ENCODE data around the gene DLX5.

DLX5 gene

DNA sequence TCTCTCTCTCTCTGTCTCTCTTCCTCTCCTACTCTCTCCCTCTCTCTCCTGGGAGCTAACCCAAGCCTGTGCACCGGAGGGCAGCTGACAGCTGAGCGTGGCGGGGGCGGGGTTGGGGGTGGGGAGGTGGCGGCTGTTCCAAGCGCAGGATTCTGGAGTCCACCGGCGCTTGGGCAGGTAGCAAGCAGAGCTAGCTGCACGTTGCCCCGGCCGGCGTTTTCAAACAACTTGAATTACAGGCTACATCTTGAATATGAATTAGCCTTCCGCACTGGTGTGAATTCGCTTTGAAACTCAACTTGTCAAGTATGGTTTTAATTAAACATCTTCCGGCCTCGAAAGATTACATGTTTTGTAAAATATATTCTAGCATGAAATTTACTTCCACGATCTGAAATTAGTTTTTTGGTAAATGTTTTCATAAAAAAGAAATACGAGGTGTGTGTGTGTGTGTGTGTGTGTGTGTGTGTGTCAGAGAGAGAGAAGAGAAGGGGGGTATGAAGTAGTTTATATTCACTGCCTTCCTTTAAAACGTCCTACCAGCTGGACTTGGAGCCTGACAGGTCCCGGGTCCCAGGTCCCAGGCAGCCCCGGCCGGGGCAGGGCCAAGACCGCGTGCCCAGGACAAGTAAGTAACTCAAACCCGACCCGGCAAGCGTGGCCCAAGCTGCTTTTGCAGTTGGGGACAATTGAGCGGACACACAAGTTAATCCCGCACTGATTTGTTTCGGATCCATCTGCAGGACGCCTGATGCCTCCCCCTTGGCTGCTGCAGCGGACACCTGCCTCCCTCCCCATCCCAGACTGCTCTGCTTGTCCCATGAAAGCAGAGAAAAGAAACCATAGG, 28.3 kb downstream of the DLX5 start:
- Histone ChIP-seq H3K9me3 (ENCODE audit: control insufficient read depth, insufficient read depth, low read length) (no peaks in the 10 kb centered on the region), H3K27me3 (ENCODE audit: control insufficient read depth, insufficient read depth, low read length) (peaks cover 86% of the 10 kb centered on the region), H3K36me3 (ENCODE audit: control insufficient read depth, insufficient read depth, low read length) (no peaks in the 10 kb centered on the region), H3K4me1 (ENCODE audit: control insufficient read depth, insufficient read depth, low read length) (peaks cover 4% of the 10 kb centered on the region), H3K4me3 (ENCODE audit: low read length) (no peak overlapping the region), H3K27ac (ENCODE audit: low read length) (no peak overlapping the region)
- WGBS (ENCODE audit: insufficient coverage, insufficient read length): no CpG with 5 or more reads among the region's 32 CpGs
- no peak for DNase-seq (ENCODE audit: low read depth, low spot score)

DNA sequence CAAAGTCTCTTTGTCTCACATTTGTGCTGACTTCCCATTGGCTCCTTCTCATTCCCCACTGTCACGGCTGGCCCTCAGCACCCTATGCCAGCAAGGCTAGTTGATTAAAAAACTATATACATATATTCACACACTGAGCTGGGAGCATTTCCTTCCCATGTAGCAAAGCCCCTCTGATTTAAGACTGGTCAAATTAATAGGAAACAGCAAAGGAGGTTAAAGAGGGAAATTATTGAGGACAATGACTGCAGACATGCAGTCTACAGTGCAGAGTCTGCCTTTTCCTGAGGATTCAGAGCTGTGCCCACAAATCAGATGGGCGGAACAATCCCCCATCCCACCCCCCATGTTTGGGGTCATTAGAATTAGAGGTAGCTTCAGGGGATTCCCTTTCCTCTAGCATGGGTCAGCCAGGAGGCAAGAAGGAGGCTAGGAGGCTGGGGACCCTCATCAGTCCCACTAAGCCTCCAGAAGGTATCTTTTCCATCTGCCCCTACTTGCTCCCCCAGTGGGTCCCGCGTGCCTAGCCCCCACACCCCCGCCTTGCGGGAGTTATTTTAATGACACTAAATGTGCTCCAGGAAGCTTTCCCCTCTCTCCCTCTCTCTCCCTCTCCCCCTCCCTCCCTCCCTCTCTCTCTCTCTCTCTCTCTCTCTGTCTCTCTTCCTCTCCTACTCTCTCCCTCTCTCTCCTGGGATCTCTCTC, 29.1 kb downstream of the DLX5 start:
- H3K36me3 ChIP-seq (ENCODE audit: control insufficient read depth, insufficient read depth, low read length): no peaks in the 10 kb centered on the region
- no CpG with 5 or more reads among the region's 6 CpGs for WGBS (ENCODE audit: insufficient coverage, insufficient read length)
- peaks cover 80% of the 10 kb centered on the region for H3K27me3 ChIP-seq (ENCODE audit: control insufficient read depth, insufficient read depth, low read length)
- 0 out of 2 replicates have a peak, but pooled peaks cover 1% of the 10 kb centered on the region for H3K4me1 ChIP-seq (ENCODE audit: control insufficient read depth, insufficient read depth, low read length)
- no peaks in the 10 kb centered on the region for H3K9me3 ChIP-seq (ENCODE audit: control insufficient read depth, insufficient read depth, low read length)
- no peak for DNase-seq (ENCODE audit: low read depth, low spot score)
- H3K27ac ChIP-seq (ENCODE audit: low read length): no peak overlapping the region
- no peak overlapping the region for H3K4me3 ChIP-seq (ENCODE audit: low read length)

DNA sequence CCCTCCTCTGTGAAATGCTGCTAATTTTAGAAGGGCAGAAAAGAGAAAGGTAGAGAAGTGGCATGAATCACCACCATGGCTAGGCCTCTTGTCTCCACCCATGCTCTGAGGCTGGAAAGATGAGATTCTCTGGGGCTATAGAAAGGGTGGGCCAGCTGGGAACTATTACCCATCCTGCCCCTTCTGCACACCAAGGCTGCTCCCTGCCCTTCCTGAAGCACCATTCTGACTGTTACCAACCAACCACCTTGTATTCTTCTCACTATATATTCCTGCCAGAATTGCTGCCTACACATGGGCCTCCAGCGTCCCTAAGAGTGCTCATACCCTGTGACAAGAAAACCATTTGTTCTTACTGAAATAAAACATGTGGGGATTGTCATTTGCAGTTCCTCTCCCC, 30.7 kb downstream of the DLX5 start:
- H3K27ac ChIP-seq (ENCODE audit: low read length): no peak overlapping the region
- H3K36me3 ChIP-seq (ENCODE audit: control insufficient read depth, insufficient read depth, low read length): no peaks in the 10 kb centered on the region
- H3K27me3 ChIP-seq (ENCODE audit: control insufficient read depth, insufficient read depth, low read length): peaks cover 78% of the 10 kb centered on the region
- H3K9me3 ChIP-seq (ENCODE audit: control insufficient read depth, insufficient read depth, low read length): no peaks in the 10 kb centered on the region
- WGBS (ENCODE audit: insufficient coverage, insufficient read length): no CpG with 5 or more reads among the region's 1 CpG
- DNase-seq (ENCODE audit: low read depth, low spot score): no peak
- H3K4me1 ChIP-seq (ENCODE audit: control insufficient read depth, insufficient read depth, low read length): 0 out of 2 replicates have a peak, but pooled peaks cover 1% of the 10 kb centered on the region
- no peak overlapping the region for H3K4me3 ChIP-seq (ENCODE audit: low read length)

DNA sequence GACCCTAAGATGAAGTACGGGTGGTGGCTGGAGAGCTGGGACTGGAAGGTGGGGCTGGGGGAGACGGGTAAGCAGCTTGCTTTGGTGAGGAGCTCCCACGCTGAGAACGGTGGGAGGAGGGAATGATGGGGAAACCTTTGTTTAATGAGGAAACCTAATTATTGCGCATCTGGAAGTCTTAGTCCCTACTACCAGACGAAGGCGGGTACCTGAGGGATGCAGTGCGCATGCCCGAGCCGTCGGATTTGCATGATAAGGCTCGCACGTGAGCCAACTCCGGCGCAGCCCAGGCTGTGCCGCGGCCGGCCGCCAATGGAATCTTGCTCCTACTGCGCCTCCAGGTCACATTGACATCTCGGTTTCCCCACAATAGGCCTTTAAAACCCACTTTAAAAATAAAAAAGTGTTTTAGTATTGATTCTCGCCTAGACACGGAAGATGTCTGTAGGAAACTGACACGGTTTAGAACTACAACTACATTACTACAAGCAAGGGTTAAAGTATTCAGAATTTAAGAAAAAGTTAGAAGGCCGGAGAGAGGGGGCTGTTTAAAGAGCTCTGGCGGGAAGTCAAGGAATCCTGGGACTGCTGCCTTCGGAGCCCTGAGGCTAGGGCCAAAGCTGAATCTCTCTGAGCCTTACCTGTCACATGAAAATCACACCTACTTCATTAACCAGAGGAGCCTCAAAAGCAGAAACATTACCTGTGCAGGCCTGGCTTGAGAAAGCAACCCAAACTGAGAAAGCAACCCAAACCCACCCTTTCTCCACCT, 31.4 kb downstream of the DLX5 start:
- no peaks in the 10 kb centered on the region for H3K9me3 ChIP-seq (ENCODE audit: control insufficient read depth, insufficient read depth, low read length)
- DNase-seq (ENCODE audit: low read depth, low spot score): no peak
- no CpG with 5 or more reads among the region's 27 CpGs for WGBS (ENCODE audit: insufficient coverage, insufficient read length)
- no peaks in the 10 kb centered on the region for H3K36me3 ChIP-seq (ENCODE audit: control insufficient read depth, insufficient read depth, low read length)
- peak overlapping the region; percentile 12; the same call in 1 of the 2 replicates for H3K4me3 ChIP-seq (ENCODE audit: low read length)
- no peak overlapping the region for H3K27ac ChIP-seq (ENCODE audit: low read length)
- peaks cover 2% of the 10 kb centered on the region; the same call in 1 of the 2 replicates for H3K4me1 ChIP-seq (ENCODE audit: control insufficient read depth, insufficient read depth, low read length)
- H3K27me3 ChIP-seq (ENCODE audit: control insufficient read depth, insufficient read depth, low read length): peaks cover 78% of the 10 kb centered on the region

DNA sequence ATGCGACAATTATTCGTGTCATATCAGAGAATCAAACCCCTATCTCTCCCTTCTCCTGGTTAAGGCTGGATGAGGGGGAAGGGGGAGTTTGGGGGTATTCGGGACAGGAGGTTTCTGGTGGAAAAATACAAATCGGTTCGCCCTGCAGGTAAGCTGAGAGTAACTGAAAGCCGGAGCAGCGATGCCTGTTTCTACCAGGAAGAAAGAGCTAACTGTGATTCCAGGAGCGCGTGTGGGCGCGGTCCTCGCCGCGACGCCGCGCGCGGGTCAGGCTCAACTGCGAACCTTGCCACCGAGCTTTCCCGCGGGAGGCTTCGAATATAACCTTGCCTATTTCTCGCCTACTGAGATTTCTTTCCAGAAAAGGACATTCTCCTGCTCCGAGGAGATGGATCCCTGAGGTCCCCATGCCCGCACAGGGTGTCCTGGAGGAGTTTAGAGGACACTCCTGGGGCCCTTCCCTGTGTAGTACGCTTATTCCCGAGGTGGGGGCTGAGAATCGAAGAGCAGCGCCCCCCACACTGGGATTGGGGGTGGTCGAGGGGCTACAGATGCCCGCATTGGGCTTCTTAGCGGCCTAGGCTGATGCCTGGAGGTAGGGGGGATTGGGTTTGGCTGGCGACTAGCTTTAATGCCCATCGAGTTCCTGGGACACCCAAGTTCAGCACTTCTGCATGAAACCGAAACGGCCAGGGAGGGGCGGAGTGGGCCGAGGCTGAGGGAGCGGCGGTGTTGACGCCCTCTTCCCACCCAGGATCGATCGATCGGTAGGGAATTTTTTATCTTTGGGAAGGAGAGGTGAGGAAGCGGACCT, 32.2 kb downstream of the DLX5 start:
- peaks cover 72% of the 10 kb centered on the region for H3K27me3 ChIP-seq (ENCODE audit: control insufficient read depth, insufficient read depth, low read length)
- DNase-seq (ENCODE audit: low read depth, low spot score): no peak
- H3K36me3 ChIP-seq (ENCODE audit: control insufficient read depth, insufficient read depth, low read length): no peaks in the 10 kb centered on the region
- H3K4me3 ChIP-seq (ENCODE audit: low read length): peak overlapping the region; percentile 12; the same call in 1 of the 2 replicates
- WGBS (ENCODE audit: insufficient coverage, insufficient read length): no CpG with 5 or more reads among the region's 47 CpGs
- no peak overlapping the region for H3K27ac ChIP-seq (ENCODE audit: low read length)
- H3K4me1 ChIP-seq (ENCODE audit: control insufficient read depth, insufficient read depth, low read length): peaks cover 2% of the 10 kb centered on the region; the same call in 1 of the 2 replicates
- H3K9me3 ChIP-seq (ENCODE audit: control insufficient read depth, insufficient read depth, low read length): no peaks in the 10 kb centered on the region

DNA sequence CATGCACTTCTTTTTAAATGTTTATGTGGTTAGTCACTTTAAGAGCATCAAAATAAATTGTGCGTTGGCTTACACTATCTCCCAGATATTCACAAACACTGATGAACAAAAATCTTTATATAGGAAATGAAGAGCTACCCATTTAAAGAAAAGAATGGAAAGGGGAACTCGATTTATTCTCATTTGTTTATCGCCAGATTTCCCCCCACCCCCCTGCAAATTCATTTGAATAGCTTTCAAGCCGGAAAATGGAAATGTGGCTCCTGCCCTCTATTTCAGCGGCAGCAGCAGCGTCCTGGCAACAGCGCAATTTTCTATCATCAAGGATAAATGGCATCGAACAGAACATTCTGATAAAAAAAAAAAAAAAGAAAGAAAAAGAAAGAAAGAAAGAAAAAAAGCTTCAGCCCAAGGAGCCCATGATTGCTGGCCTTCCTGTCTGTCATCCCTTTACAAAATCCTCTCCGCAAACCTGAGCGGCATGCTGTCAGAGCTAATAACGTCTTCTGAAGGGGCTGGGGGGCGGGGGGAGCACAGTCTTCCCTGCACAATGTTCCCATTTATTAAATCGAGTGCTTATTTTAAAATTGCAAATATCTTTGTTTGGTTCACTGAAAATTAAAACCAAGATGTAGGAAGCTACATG, 33.0 kb downstream of the DLX5 start:
- H3K4me1 ChIP-seq (ENCODE audit: control insufficient read depth, insufficient read depth, low read length): peaks cover 2% of the 10 kb centered on the region; the same call in 1 of the 2 replicates
- H3K27ac ChIP-seq (ENCODE audit: low read length): no peak overlapping the region
- no peaks in the 10 kb centered on the region for H3K36me3 ChIP-seq (ENCODE audit: control insufficient read depth, insufficient read depth, low read length)
- H3K27me3 ChIP-seq (ENCODE audit: control insufficient read depth, insufficient read depth, low read length): peaks cover 69% of the 10 kb centered on the region
- H3K4me3 ChIP-seq (ENCODE audit: low read length): no peak overlapping the region
- no peak for DNase-seq (ENCODE audit: low read depth, low spot score)
- no CpG with 5 or more reads among the region's 13 CpGs for WGBS (ENCODE audit: insufficient coverage, insufficient read length)
- H3K9me3 ChIP-seq (ENCODE audit: control insufficient read depth, insufficient read depth, low read length): no peaks in the 10 kb centered on the region

DNA sequence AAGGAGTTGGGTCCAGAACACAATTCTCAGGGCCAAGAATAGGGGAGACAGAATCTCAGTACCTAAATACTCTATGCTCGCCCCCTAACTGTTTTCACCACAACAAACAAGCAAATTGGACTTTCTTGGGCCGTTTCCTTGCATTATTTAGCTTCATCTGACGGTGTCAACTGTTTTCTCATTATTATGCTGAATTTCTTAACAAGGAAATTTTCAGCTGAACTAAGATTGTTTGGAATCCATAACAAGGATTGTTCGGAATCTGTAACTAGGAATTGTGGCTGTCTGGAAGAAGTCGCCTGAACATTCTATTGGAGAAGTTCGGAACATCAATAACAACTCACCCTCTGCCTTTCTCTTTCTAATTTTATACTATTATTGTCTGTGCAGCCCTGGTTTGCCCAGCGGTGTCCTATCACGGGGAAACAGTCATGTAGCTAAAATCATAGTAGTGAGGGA, 34.7 kb downstream of the DLX5 start:
- H3K9me3 ChIP-seq (ENCODE audit: control insufficient read depth, insufficient read depth, low read length): no peaks in the 10 kb centered on the region
- no peaks in the 10 kb centered on the region for H3K36me3 ChIP-seq (ENCODE audit: control insufficient read depth, insufficient read depth, low read length)
- WGBS (ENCODE audit: insufficient coverage, insufficient read length): no CpG with 5 or more reads among the region's 8 CpGs
- peaks cover 55% of the 10 kb centered on the region for H3K27me3 ChIP-seq (ENCODE audit: control insufficient read depth, insufficient read depth, low read length)
- no peak overlapping the region for H3K27ac ChIP-seq (ENCODE audit: low read length)
- H3K4me3 ChIP-seq (ENCODE audit: low read length): no peak overlapping the region
- H3K4me1 ChIP-seq (ENCODE audit: control insufficient read depth, insufficient read depth, low read length): peaks cover 2% of the 10 kb centered on the region; the same call in 1 of the 2 replicates
- DNase-seq (ENCODE audit: low read depth, low spot score): no peak

DNA sequence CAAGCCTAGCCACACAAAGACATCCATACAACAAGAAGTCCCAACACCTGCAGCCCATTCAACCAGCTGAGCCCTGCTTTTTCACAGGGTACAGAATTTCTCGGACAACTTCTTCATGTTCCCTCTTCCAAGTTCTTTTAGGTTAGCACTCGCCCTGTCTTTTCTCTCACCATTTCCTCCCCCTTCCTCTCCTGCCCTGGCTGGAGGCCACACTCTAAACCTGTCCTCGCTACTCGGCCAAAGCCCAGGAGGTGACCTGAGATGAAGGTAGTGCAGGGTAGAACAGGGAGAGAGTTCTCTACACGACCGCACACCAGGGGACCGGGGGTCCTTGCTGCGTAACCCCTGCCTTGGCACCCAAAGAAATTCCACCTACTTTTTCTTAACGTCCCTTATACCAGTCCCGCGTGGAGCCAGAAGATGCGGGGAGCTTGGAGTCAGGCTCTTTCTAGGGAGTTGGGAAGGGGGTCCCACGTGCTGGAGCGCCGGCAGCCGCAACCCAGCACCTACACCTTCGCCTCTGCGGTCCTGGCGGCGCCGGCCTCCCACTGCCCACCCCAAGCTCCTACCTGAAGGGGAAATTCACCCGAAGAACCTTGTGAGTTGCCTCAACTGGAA, 35.3 kb downstream of the DLX5 start:
- Histone ChIP-seq H3K4me1 (ENCODE audit: control insufficient read depth, insufficient read depth, low read length) (peaks cover 2% of the 10 kb centered on the region; the same call in 1 of the 2 replicates), H3K27me3 (ENCODE audit: control insufficient read depth, insufficient read depth, low read length) (peaks cover 51% of the 10 kb centered on the region), H3K27ac (ENCODE audit: low read length) (no peak overlapping the region), H3K4me3 (ENCODE audit: low read length) (no peak overlapping the region), H3K9me3 (ENCODE audit: control insufficient read depth, insufficient read depth, low read length) (no peaks in the 10 kb centered on the region), H3K36me3 (ENCODE audit: control insufficient read depth, insufficient read depth, low read length) (no peaks in the 10 kb centered on the region)
- no CpG with 5 or more reads among the region's 22 CpGs for WGBS (ENCODE audit: insufficient coverage, insufficient read length)
- DNase-seq (ENCODE audit: low read depth, low spot score): no peak

DNA sequence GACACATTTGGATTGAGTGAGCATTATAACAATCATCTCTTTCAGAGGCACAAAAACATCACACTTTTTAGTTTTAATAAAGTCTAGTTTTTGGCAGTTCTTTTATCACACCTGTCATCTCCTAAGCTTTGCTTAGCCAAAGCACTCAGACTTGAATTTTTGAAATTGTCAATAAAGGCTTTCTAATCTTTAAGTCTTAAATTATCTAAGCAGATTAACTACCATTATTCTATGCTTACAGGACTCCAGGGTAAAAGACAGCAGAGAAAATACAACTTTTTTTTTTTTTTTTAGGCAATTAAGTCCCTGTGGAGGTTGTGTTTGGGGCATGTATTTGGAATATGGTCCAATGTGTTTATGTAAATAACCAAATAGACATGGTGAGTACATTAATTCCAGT, 36.9 kb downstream of the DLX5 start:
- H3K9me3 ChIP-seq (ENCODE audit: control insufficient read depth, insufficient read depth, low read length): no peaks in the 10 kb centered on the region

More for the DNA sequence above, 36.9 kb downstream of the DLX5 start:
- Histone ChIP-seq H3K27me3 (ENCODE audit: control insufficient read depth, insufficient read depth, low read length) (peaks cover 38% of the 10 kb centered on the region), H3K4me1 (ENCODE audit: control insufficient read depth, insufficient read depth, low read length) (peaks cover 2% of the 10 kb centered on the region; the same call in 1 of the 2 replicates), H3K27ac (ENCODE audit: low read length) (no peak overlapping the region), H3K4me3 (ENCODE audit: low read length) (no peak overlapping the region), H3K36me3 (ENCODE audit: control insufficient read depth, insufficient read depth, low read length) (no peaks in the 10 kb centered on the region)
- no peak for DNase-seq (ENCODE audit: low read depth, low spot score)
